Measurements from ENCODE around the gene HSD17B14. TPM values are rescaled to one million over a fixed set of nuclear protein-coding genes. Genes with fewer than 3 reads are reported as not detected.

HSD17B14 gene
- total and polyA plus RNA-seq, 2 of the 13 experiments (the other 11 are each of a cell fraction or from before 2014, with no cell fraction given): 0.58 to 1.2 TPM

- TF ChIP-seq ZC3H13 (CRISPR knock-in tag; IDR thresholded peaks at IDR 0.05) (0 out of 2 replicates have a peak, but pooled peaks have one; percentile 53), ZNF768 (CRISPR knock-in tag; IDR thresholded peaks at IDR 0.05) (peak; percentile 58; the same call in 1 of the 2 replicates), ZBTB33 (CRISPR knock-in tag; IDR thresholded peaks at IDR 0.05) (peak; percentile 91), MEIS2 (CRISPR knock-in tag; IDR thresholded peaks at IDR 0.05) (0 out of 2 replicates have a peak, but pooled peaks have one; percentile 53), SP5 (CRISPR knock-in tag; IDR thresholded peaks at IDR 0.05; ENCODE audit: borderline replicate concordance, low read depth) (peak; percentile 63; the same call in 1 of the 2 replicates), THAP11 (CRISPR knock-in tag; IDR thresholded peaks at IDR 0.05) (0 out of 2 replicates have a peak, but pooled peaks have one; percentile 10)
Observed at GRCh38 chr19:48876043-48876981, 40.0 kb upstream of the HSD17B14 start (continued).

- no TSS peak for BruUV-seq (replicated peaks)
- peak overlapping the region; percentile 97 for H3K4me2 ChIP-seq (ENCODE audit: low read depth, low read length)
- H3K27ac ChIP-seq (ENCODE audit: extremely low read length, insufficient read depth, low read length): peak overlapping the region; percentile 99
- peaks cover 34% of the 10 kb centered on the region for H3K79me2 ChIP-seq (ENCODE audit: insufficient read depth, low read length)
- H3K9me3 ChIP-seq (ENCODE audit: low read length): no peaks in the 10 kb centered on the region
- no peaks in the 10 kb centered on the region; a peak in 1 of 5 replicates for H3K27me3 ChIP-seq (ENCODE audit: control insufficient read depth in 1 of 2, insufficient read depth in 2 of 2, low read length in 2 of 2)
- POLR2A ChIA-PET: interaction anchor here (0.7 to 6.9 kb wide), 6 partner anchors 25 to 119 kb away, joined by 3 to 88 read pairs (median 12); partner anchors contain the start of genes FTL, GYS1, NUCB1 and RUVBL2
- no peak overlapping the region for H2AFZ ChIP-seq (ENCODE audit: low read length)
- CTCF ChIA-PET (ENCODE audit: low intra/inter-chr PET ratio, low total read pairs): no interaction called here
- WGBS (ENCODE audit: low lambda C conversion rate): 75% methylated on average over 17 of the region's 17 CpGs
- DNase-seq (ENCODE audit: low spot score): no peak
- no peak for ATAC-seq
- peak overlapping the region; percentile 61 to 97 (median 94) for H3K4me3 ChIP-seq (replicated peaks in 1 of 3; ENCODE audit: insufficient read depth in 1 of 3, low read depth in 2 of 3, low read length in 3 of 3)
- TF ChIP-seq ZNF777 (CRISPR knock-in tag; IDR thresholded peaks at IDR 0.05) (no peak), REPIN1 (CRISPR knock-in tag; IDR thresholded peaks at IDR 0.05; ENCODE audit: borderline replicate concordance, low read depth) (no peak), RBFOX2 (IDR thresholded peaks at IDR 0.05; ENCODE audit: low read depth, low read length) (0 out of 2 replicates have a peak, but pooled peaks have one; percentile 16), ZEB1 (IDR thresholded peaks at IDR 0.05; ENCODE audit: insufficient replicate concordance, low read depth) (no peak), ZBTB38 (CRISPR knock-in tag; IDR thresholded peaks at IDR 0.05) (0 out of 2 replicates have a peak, but pooled peaks have one; percentile 30), KLF12 (CRISPR knock-in tag; IDR thresholded peaks at IDR 0.05; ENCODE audit: borderline replicate concordance) (no peak), MTF1 (CRISPR knock-in tag; IDR thresholded peaks at IDR 0.05) (no peak), ATAD3A (CRISPR knock-in tag; IDR thresholded peaks at IDR 0.05) (no peak), LCORL (IDR thresholded peaks at IDR 0.05) (peak; percentile 68), LCORL (CRISPR knock-in tag; IDR thresholded peaks at IDR 0.05) (no peak), FOSL2 (CRISPR knock-in tag; IDR thresholded peaks at IDR 0.05) (0 out of 2 replicates have a peak, but pooled peaks have one; percentile 12)
- in situ Hi-C loops (cut with HindIII; ENCODE audit: extremely low pct_ligation_motif_present, low pct_unique_long_range_greater_than_20kb) (loop anchor here (5.0 kb wide), 1 partner anchor 88 kb away; no protein-coding TSS in a partner anchor), intact Hi-C loops (cut with micrococcal nuclease; ENCODE audit: unreplicated experiment) (loop anchor here (10.0 kb wide), 1 partner anchor 90 kb away; the partner anchor contains the start of gene FTL)
- peaks cover 9 to 32% of the 10 kb centered on the region in 2 experiments for H3K36me3 ChIP-seq (replicated peaks in 1 of 2; ENCODE audit: control insufficient read depth in 1 of 2, insufficient read depth in 2 of 2, low read length in 2 of 2)
- no peak for FAIRE-seq
- H4K20me1 ChIP-seq (ENCODE audit: insufficient read depth, low read length): peaks cover 32% of the 10 kb centered on the region
- H3K9ac ChIP-seq (ENCODE audit: insufficient read depth, low read depth, low read length): peak overlapping the region; percentile 100
- peaks cover 49% of the 10 kb centered on the region for H3K4me1 ChIP-seq (ENCODE audit: insufficient read depth, low read length)
Observed at GRCh38 chr19:48874303-48875135, 38.2 kb upstream of the HSD17B14 start.

Data from HepG2 (cell line).